GM12872 (cell line): ENCODE measurements around the gene PTPN3.

ENCODE experiments used
- TF ChIP-seq, protein P1 (sequence below): IDR thresholded peaks from 3 replicates; pipeline ENCODE4 v1.5.1; 2011; ENCODE audit warnings: low read depth, mild to moderate bottlenecking, low read length, moderate library complexity; ENCODE audit not compliant: insufficient read depth

Gene PTPN3

DNA sequence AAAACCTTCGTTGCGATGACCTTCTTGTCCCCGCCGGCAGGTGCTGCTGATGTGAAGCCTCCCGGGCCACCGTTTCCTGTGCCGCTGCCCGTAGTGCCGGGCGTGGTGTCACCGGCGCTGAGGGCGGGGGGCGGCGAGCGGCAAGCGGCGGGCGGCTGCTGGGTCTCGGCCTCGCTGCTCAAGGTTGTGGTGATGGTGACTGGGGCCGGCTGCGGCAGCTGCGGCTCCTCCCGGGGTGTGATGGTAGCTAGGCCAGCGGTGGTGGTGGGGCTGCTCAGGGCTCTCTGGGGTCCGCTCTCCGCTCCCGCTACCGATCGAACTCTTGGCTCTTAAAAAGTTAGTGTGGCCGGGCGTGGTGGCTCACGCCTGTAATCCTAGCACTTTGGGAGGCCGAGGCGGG lies 36.0 kb upstream of the PTPN3 start:
- TF ChIP-seq, protein P1, sequence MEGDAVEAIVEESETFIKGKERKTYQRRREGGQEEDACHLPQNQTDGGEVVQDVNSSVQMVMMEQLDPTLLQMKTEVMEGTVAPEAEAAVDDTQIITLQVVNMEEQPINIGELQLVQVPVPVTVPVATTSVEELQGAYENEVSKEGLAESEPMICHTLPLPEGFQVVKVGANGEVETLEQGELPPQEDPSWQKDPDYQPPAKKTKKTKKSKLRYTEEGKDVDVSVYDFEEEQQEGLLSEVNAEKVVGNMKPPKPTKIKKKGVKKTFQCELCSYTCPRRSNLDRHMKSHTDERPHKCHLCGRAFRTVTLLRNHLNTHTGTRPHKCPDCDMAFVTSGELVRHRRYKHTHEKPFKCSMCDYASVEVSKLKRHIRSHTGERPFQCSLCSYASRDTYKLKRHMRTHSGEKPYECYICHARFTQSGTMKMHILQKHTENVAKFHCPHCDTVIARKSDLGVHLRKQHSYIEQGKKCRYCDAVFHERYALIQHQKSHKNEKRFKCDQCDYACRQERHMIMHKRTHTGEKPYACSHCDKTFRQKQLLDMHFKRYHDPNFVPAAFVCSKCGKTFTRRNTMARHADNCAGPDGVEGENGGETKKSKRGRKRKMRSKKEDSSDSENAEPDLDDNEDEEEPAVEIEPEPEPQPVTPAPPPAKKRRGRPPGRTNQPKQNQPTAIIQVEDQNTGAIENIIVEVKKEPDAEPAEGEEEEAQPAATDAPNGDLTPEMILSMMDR, result no peak

DNA sequence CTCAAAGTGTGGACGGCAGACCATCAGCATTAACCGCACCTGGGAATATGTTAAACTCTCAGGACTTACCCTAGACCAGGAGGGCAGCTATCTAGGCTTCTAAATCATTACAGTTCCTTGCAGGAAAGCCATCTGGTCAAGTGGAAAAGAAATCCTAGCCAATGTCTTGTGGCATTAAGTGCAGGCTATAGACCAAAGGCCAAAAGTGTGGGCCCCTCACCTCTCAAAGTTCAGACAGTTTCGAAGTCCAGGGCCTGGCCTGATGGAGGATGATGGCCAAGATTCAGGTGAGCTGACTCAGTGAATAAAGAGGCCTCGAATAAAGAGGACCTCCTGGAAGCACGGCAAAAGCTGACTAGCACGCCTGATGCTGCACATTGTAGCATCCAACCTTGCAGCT lies 24.0 kb upstream of the PTPN3 start:
- TF ChIP-seq, protein P1, result no peak

DNA sequence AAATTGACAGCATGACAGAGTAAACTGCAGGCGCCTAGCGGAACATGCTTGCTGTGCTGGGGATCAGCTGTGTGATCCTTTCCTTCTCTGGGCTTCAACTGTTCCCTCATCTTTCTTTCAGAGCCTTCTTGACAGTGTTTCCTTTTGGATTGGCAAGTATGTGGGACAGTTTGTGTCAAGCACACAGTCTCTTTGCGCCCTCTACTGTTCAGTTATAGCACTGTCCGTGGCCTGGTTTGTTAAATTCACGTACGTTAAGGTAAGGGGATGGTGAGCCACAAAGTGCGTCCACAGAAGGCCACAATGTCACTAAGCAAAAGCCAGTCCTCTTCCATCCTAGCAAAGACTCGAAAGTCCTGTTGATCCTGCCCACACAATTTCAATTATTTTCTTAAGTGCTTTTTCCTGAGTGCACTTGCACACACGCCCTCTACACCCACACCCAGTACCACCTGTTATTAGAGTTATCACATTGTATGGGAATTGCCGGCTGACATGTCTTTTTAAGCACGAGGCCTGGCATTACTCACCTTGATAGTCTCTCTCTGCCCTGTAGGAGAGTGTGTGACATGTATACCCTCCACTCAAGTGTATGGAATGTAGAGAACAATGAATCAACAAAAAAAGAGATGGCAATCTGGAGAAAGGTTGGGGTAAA lies 22.5 kb upstream of the PTPN3 start:
- TF ChIP-seq, protein P1, result peak; percentile 94

DNA sequence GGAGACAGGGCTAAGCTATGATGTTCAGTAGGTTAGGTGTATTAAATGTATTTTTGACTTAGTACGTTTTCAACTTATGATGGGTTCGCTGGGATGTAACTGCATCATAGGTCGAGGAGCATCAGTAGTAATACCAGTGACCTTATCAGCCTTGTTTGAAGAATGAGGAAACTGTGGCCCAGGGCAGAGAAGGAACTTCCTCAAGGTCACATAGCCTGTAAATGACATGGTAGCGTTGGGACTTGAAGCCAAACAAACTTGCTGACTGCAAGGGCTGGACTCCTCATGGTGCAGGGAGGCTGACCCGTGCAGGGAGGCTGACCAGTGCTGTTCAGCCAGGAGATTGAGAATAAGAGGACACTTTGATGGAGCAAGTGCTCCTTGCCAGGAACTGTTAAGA lies 21.3 kb upstream of the PTPN3 start:
- TF ChIP-seq, protein P1, result no peak

DNA sequence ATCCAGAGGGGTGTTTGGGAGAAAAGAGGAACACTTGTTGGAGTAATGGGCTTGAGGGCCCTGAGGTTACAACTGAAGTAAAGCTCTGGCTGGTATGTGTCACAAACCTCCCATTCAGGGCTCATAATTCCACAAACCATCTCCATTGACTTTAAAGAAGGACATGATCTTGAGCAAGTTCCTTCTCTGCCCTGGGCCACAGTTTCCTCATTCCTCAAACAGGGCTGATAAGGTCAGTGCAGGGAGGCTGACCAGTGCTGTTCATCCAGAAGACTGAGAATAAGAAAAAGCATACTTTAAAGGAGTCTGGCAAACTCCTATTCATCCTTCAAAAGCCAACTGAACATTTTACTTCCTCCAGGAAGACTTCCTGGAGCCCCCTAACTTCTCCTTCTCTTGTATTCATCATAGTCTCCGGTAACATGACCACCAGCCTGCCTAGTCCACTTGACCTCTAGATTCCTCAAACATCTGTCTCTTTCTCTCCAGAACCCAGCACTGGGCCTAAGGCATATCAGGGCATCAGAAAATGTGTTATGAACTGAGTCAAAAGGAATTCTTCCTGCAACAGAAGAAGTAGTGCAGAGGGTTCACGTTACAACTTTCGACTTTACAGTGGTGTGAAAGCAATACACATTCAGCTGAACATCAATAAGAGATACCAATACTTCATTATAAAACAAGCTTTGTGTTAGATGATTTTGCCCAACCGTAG lies 20.7 kb upstream of the PTPN3 start:
- TF ChIP-seq, protein P1, result no peak

DNA sequence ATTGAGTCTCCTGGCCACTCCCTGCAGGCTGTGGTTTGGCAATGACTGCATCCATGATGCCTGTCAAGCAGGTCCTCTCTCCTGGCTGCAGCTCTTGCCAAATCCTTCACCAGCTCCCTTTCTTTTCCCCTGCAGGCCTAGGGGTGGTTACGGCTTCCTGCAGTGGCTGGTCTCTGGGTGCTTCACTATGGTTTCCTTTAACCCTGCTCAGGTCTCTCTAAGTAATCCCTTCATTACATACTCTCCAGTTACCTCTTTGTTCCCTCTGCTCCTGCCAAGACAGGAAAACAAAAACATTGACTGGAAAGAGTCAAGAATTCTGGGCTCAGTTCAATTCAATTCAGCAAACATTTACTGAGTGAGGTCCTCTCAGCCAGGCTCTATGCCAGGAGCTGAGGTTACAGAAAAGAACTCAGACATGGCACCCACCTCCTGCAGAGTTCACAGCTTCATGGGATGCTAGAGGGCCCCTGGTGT lies 19.8 kb upstream of the PTPN3 start:
- TF ChIP-seq, protein P1, result no peak

DNA sequence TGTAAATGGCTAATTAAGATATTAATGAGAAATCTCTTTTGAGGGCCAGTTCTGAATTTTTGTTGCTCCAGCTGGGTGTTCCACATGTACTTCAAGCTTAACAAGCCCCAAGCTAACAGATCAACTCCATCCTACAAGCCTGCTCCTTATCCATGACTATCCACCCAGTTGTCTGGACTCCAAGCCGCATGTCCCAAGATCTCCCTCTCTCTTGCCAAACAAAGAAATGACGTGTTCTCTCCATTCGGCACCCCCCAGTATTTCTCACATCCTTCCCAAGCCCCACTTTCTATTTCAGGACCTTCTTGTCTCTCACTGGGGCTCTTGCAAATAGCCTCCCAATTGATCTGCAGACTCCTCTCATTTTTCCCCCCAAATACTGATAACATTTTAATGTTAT lies 15.8 kb upstream of the PTPN3 start:
- TF ChIP-seq, protein P1, result no peak
